WTC11 (cell line): ENCODE measurements around the gene ADAT1. TPM values are rescaled to one million over a fixed set of nuclear protein-coding genes. Genes with fewer than 3 reads are reported as not detected.

Experiments used
- ATF3 ChIP-seq: sonication (generic); formaldehyde crosslinking; conservative IDR thresholded peaks from 2 replicates; pipeline ENCODE4 v1.8.1; 2022; ENCODE audit warnings: mild to moderate bottlenecking, missing genetic modification reagents
- ERG ChIP-seq: fragments of 250-450 bp; sonication (Bioruptor Pico); IDR thresholded peaks from 2 replicates; pipeline ENCODE4 v1.8.0; 2021; ENCODE audit warnings: mild to moderate bottlenecking
- ETV6 ChIP-seq: sonication (generic); formaldehyde crosslinking; IDR thresholded peaks from 2 replicates; pipeline ENCODE4 v1.8.1; 2022; ENCODE audit warnings: mild to moderate bottlenecking, missing genetic modification reagents
- FOXK1 ChIP-seq: sonication (generic); formaldehyde crosslinking; IDR thresholded peaks from 2 replicates; pipeline ENCODE4 v1.8.0; 2022; ENCODE audit warnings: mild to moderate bottlenecking, moderate library complexity, missing genetic modification reagents
- GABPB1 ChIP-seq: sonication (generic); formaldehyde crosslinking; IDR thresholded peaks from 2 replicates; pipeline ENCODE4 v1.8.1; 2023; ENCODE audit warnings: mild to moderate bottlenecking, missing genetic modification reagents
- GTF2I ChIP-seq: fragments of 250-450 bp; sonication (Bioruptor Pico); conservative IDR thresholded peaks from 2 replicates; pipeline ENCODE4 v1.4.0; 2021; ENCODE audit warnings: mild to moderate bottlenecking
- HMGA2 ChIP-seq: fragments of 250-450 bp; sonication (Bioruptor Pico); IDR thresholded peaks from 2 replicates; pipeline ENCODE4 v1.4.0; 2021; ENCODE audit warnings: mild to moderate bottlenecking, moderate library complexity
- MXD4 ChIP-seq: fragments of 250-450 bp; sonication (Bioruptor Pico); IDR thresholded peaks from 2 replicates; pipeline ENCODE4 v1.8.0; 2021; ENCODE audit warnings: mild to moderate bottlenecking, moderate library complexity, borderline replicate concordance
- NR2C2 ChIP-seq: sonication (generic); formaldehyde crosslinking; IDR thresholded peaks from 2 replicates; pipeline ENCODE4 v1.8.0; 2022; ENCODE audit warnings: mild to moderate bottlenecking, missing genetic modification reagents
- NR3C1 ChIP-seq: sonication (generic); formaldehyde crosslinking; conservative IDR thresholded peaks from 2 replicates; pipeline ENCODE4 v1.8.1; 2023; ENCODE audit warnings: low read depth, mild to moderate bottlenecking, missing genetic modification reagents
- PRDM15 ChIP-seq: sonication (generic); formaldehyde crosslinking; IDR thresholded peaks from 2 replicates; pipeline ENCODE4 v1.8.0; 2022; ENCODE audit warnings: missing genetic modification reagents
- SMAD4 ChIP-seq: sonication (generic); formaldehyde crosslinking; IDR thresholded peaks from 2 replicates; pipeline ENCODE4 v1.8.0; 2022; ENCODE audit warnings: mild to moderate bottlenecking, missing genetic modification reagents
- SP1 ChIP-seq: sonication (generic); formaldehyde crosslinking; conservative IDR thresholded peaks from 2 replicates; pipeline ENCODE4 v1.8.1; 2022; ENCODE audit warnings: missing genetic modification reagents
- TEAD1 ChIP-seq: sonication (generic); formaldehyde crosslinking; IDR thresholded peaks from 2 replicates; pipeline ENCODE4 v1.8.0; 2022; ENCODE audit warnings: mild to moderate bottlenecking, missing genetic modification reagents
- ZBTB21 ChIP-seq: sonication (generic); formaldehyde crosslinking; IDR thresholded peaks from 2 replicates; pipeline ENCODE4 v1.8.1; 2023; ENCODE audit warnings: mild to moderate bottlenecking, missing genetic modification reagents, borderline replicate concordance
- ZMAT4 ChIP-seq: fragments of 250-450 bp; sonication (Bioruptor Pico); IDR thresholded peaks from 2 replicates; pipeline ENCODE4 v1.9.0; 2021; ENCODE audit warnings: mild to moderate bottlenecking
- ZNF121 ChIP-seq: sonication (generic); formaldehyde crosslinking; IDR thresholded peaks from 2 replicates; pipeline ENCODE4 v1.8.0; 2023; ENCODE audit warnings: missing genetic modification reagents
- ZNF138 ChIP-seq: sonication (generic); formaldehyde crosslinking; conservative IDR thresholded peaks from 2 replicates; pipeline ENCODE4 v1.8.1; 2022; ENCODE audit warnings: mild to moderate bottlenecking, moderate library complexity, missing genetic modification reagents
- ZNF263 ChIP-seq: sonication (generic); formaldehyde crosslinking; IDR thresholded peaks from 2 replicates; pipeline ENCODE4 v1.8.1; 2022; ENCODE audit warnings: low read depth, mild to moderate bottlenecking, moderate library complexity, missing genetic modification reagents
- total RNA-seq: library from RNA; stranded (reverse); gene quantifications from 3 replicates; pipeline ENCODE4 v1.2.3, GENCODE V29; 2021
- TF ChIP-seq, protein P1 (sequence below): sonication (generic); formaldehyde crosslinking; IDR thresholded peaks from 2 replicates; pipeline ENCODE4 v1.8.0; 2022; ENCODE audit warnings: mild to moderate bottlenecking, missing genetic modification reagents
- TF ChIP-seq, protein P2 (sequence below): sonication (generic); formaldehyde crosslinking; IDR thresholded peaks from 2 replicates; pipeline ENCODE4 v1.8.1; 2022; ENCODE audit warnings: mild to moderate bottlenecking, moderate library complexity, missing genetic modification reagents
- TF ChIP-seq, protein P3 (sequence below): sonication (generic); formaldehyde crosslinking; IDR thresholded peaks from 2 replicates; pipeline ENCODE4 v1.8.1; 2022; ENCODE audit warnings: missing genetic modification reagents, borderline replicate concordance
- TF ChIP-seq, protein P4 (sequence below): sonication (generic); formaldehyde crosslinking; IDR thresholded peaks from 2 replicates; pipeline ENCODE4 v1.8.1; 2022; ENCODE audit warnings: mild to moderate bottlenecking, missing genetic modification reagents, moderate library complexity, borderline replicate concordance
- TF ChIP-seq, protein P5 (sequence below): fragments of 250-450 bp; sonication (Bioruptor Pico); IDR thresholded peaks from 2 replicates; pipeline ENCODE4 v1.9.0; 2021; ENCODE audit warnings: mild to moderate bottlenecking, borderline replicate concordance

Gene ADAT1
- total RNA-seq, 1 experiment from 2014 or later = 46.0 TPM

- TF ChIP-seq ERG = no peak
- no peak for TF ChIP-seq ZMAT4
- TF ChIP-seq, protein P1, sequence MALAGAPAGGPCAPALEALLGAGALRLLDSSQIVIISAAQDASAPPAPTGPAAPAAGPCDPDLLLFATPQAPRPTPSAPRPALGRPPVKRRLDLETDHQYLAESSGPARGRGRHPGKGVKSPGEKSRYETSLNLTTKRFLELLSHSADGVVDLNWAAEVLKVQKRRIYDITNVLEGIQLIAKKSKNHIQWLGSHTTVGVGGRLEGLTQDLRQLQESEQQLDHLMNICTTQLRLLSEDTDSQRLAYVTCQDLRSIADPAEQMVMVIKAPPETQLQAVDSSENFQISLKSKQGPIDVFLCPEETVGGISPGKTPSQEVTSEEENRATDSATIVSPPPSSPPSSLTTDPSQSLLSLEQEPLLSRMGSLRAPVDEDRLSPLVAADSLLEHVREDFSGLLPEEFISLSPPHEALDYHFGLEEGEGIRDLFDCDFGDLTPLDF (CRISPR knock-in tag) = no peak
- TF ChIP-seq, protein P2, sequence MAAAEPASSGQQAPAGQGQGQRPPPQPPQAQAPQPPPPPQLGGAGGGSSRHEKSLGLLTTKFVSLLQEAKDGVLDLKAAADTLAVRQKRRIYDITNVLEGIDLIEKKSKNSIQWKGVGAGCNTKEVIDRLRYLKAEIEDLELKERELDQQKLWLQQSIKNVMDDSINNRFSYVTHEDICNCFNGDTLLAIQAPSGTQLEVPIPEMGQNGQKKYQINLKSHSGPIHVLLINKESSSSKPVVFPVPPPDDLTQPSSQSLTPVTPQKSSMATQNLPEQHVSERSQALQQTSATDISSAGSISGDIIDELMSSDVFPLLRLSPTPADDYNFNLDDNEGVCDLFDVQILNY (CRISPR knock-in tag) = 0 out of 2 replicates have a peak, but pooled peaks have one; percentile 68
- no peak for TF ChIP-seq ATF3 (CRISPR knock-in tag)
- TF ChIP-seq ZBTB21 (CRISPR knock-in tag) = no peak
- TF ChIP-seq, protein P3, sequence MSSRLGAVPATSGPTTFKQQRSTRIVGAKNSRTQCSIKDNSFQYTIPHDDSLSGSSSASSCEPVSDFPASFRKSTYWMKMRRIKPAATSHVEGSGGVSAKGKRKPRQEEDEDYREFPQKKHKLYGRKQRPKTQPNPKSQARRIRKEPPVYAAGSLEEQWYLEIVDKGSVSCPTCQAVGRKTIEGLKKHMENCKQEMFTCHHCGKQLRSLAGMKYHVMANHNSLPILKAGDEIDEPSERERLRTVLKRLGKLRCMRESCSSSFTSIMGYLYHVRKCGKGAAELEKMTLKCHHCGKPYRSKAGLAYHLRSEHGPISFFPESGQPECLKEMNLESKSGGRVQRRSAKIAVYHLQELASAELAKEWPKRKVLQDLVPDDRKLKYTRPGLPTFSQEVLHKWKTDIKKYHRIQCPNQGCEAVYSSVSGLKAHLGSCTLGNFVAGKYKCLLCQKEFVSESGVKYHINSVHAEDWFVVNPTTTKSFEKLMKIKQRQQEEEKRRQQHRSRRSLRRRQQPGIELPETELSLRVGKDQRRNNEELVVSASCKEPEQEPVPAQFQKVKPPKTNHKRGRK (CRISPR knock-in tag) = no peak
- TF ChIP-seq FOXK1 = peak; percentile 91
- no peak for TF ChIP-seq NR2C2 (CRISPR knock-in tag)
- TF ChIP-seq ZNF121 (CRISPR knock-in tag) = no peak
- TF ChIP-seq ETV6 = no peak
- TF ChIP-seq NR3C1 (CRISPR knock-in tag) = no peak
- TF ChIP-seq SMAD4 (CRISPR knock-in tag) = 0 out of 2 replicates have a peak, but pooled peaks have one; percentile 21
- TF ChIP-seq MXD4 (CRISPR knock-in tag) = no peak
- TF ChIP-seq HMGA2 = no peak
- TF ChIP-seq GABPB1 (CRISPR knock-in tag) = peak; percentile 87
- TF ChIP-seq PRDM15 = no peak
- TF ChIP-seq GTF2I (CRISPR knock-in tag) = no peak
- TF ChIP-seq, protein P4, sequence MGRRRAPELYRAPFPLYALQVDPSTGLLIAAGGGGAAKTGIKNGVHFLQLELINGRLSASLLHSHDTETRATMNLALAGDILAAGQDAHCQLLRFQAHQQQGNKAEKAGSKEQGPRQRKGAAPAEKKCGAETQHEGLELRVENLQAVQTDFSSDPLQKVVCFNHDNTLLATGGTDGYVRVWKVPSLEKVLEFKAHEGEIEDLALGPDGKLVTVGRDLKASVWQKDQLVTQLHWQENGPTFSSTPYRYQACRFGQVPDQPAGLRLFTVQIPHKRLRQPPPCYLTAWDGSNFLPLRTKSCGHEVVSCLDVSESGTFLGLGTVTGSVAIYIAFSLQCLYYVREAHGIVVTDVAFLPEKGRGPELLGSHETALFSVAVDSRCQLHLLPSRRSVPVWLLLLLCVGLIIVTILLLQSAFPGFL (CRISPR knock-in tag) = no peak
- peak; percentile 26; the same call in 1 of the 2 replicates for TF ChIP-seq TEAD1
- no peak for TF ChIP-seq ZNF263
- TF ChIP-seq, protein P5, sequence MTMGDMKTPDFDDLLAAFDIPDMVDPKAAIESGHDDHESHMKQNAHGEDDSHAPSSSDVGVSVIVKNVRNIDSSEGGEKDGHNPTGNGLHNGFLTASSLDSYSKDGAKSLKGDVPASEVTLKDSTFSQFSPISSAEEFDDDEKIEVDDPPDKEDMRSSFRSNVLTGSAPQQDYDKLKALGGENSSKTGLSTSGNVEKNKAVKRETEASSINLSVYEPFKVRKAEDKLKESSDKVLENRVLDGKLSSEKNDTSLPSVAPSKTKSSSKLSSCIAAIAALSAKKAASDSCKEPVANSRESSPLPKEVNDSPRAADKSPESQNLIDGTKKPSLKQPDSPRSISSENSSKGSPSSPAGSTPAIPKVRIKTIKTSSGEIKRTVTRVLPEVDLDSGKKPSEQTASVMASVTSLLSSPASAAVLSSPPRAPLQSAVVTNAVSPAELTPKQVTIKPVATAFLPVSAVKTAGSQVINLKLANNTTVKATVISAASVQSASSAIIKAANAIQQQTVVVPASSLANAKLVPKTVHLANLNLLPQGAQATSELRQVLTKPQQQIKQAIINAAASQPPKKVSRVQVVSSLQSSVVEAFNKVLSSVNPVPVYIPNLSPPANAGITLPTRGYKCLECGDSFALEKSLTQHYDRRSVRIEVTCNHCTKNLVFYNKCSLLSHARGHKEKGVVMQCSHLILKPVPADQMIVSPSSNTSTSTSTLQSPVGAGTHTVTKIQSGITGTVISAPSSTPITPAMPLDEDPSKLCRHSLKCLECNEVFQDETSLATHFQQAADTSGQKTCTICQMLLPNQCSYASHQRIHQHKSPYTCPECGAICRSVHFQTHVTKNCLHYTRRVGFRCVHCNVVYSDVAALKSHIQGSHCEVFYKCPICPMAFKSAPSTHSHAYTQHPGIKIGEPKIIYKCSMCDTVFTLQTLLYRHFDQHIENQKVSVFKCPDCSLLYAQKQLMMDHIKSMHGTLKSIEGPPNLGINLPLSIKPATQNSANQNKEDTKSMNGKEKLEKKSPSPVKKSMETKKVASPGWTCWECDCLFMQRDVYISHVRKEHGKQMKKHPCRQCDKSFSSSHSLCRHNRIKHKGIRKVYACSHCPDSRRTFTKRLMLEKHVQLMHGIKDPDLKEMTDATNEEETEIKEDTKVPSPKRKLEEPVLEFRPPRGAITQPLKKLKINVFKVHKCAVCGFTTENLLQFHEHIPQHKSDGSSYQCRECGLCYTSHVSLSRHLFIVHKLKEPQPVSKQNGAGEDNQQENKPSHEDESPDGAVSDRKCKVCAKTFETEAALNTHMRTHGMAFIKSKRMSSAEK = no peak
- peak; percentile 85 for TF ChIP-seq SP1 (CRISPR knock-in tag)
- TF ChIP-seq ZNF138 (CRISPR knock-in tag) = no peak; the same call in 1 of the 2 replicates
These were observed 56.9 kb downstream of the ADAT1 start, which contains the start of gene GABARAPL2 (continued) for GRCh38 chr16:75566040-75566757.
